HepG2 (cell line): Measurements from ENCODE around the gene SUN5. TPM values are rescaled to one million over a fixed set of nuclear protein-coding genes. Genes with fewer than 3 reads are reported as not detected.

Experiments used
- CTCF ChIP-seq: sonication (generic); formaldehyde crosslinking; IDR thresholded peaks from 2 replicates; pipeline ENCODE4 v1.5.0; 2020; ENCODE audit warnings: mild to moderate bottlenecking, missing genetic modification reagents, moderate library complexity
- GTF3A ChIP-seq: sonication (generic); formaldehyde crosslinking; conservative IDR thresholded peaks from 2 replicates; pipeline ENCODE4 v1.4.0; 2020; ENCODE audit warnings: mild to moderate bottlenecking, missing genetic modification reagents
- HIC2 ChIP-seq: sonication (generic); formaldehyde crosslinking; IDR thresholded peaks from 2 replicates; pipeline ENCODE4 v1.9.0; 2022; ENCODE audit warnings: low read depth, missing genetic modification reagents
- HMGA1 ChIP-seq: sonication (generic); formaldehyde crosslinking; conservative IDR thresholded peaks from 2 replicates; pipeline ENCODE4 v1.4.0; 2020; ENCODE audit warnings: missing genetic modification reagents
- MEIS2 ChIP-seq: sonication (generic); formaldehyde crosslinking; IDR thresholded peaks from 2 replicates; pipeline ENCODE4 v1.9.0; 2021; ENCODE audit warnings: mild to moderate bottlenecking, missing genetic modification reagents
- NAIF1 ChIP-seq: sonication (generic); formaldehyde crosslinking; IDR thresholded peaks from 2 replicates; pipeline ENCODE4 v1.5.0; 2020; ENCODE audit warnings: mild to moderate bottlenecking, missing genetic modification reagents, borderline replicate concordance
- RBM39 ChIP-seq: fragments of 200-400 bp; formaldehyde crosslinking; IDR thresholded peaks from one replicate; pipeline ENCODE4 v1.6.1; 2018; ENCODE audit warnings: antibody characterized with exemption, mild to moderate bottlenecking, low read depth, low read length; ENCODE audit not compliant: poor library complexity, severe bottlenecking
- STAG1 ChIP-seq: sonication (generic); formaldehyde crosslinking; IDR thresholded peaks from 2 replicates; pipeline ENCODE4 v1.4.0; 2020; ENCODE audit warnings: missing genetic modification reagents
- TARDBP ChIP-seq: sonication (generic); formaldehyde crosslinking; IDR thresholded peaks from 2 replicates; pipeline ENCODE4 v1.8.0; 2022; ENCODE audit warnings: mild to moderate bottlenecking, missing genetic modification reagents
- THYN1 ChIP-seq: sonication (generic); formaldehyde crosslinking; IDR thresholded peaks from 2 replicates; pipeline ENCODE4 v1.8.1; 2023; ENCODE audit warnings: low read depth, mild to moderate bottlenecking, moderate library complexity, missing genetic modification reagents, borderline replicate concordance
- TSC22D2 ChIP-seq: sonication (generic); formaldehyde crosslinking; IDR thresholded peaks from 2 replicates; pipeline ENCODE4 v1.5.1; 2020; ENCODE audit warnings: missing genetic modification reagents, mild to moderate bottlenecking, borderline replicate concordance
- USF2 ChIP-seq, 2 experiments: sonication (generic) in 1 of 2; formaldehyde crosslinking in 1 of 2; IDR thresholded peaks; 2 replicates each; pipeline versions ENCODE4 v1.5.1 to v1.6.1; 2011 to 2020; ENCODE audit warnings: borderline replicate concordance in 1 of 2, low read depth in 1 of 2, low read length in 1 of 2, mild to moderate bottlenecking in 1 of 2, missing genetic modification reagents in 1 of 2, moderate library complexity in 1 of 2
- ZFP36 ChIP-seq: fragments of 150-350 bp; IDR thresholded peaks from 2 replicates; pipeline ENCODE4 v1.6.1; 2018; ENCODE audit warnings: borderline replicate concordance, low read length, low read depth; ENCODE audit not compliant: partially characterized antibody
- ZNF143 ChIP-seq: sonication (generic); formaldehyde crosslinking; IDR thresholded peaks from 2 replicates; pipeline ENCODE4 v1.4.0; 2020; ENCODE audit warnings: missing genetic modification reagents
- ZNF17 ChIP-seq: sonication (generic); formaldehyde crosslinking; IDR thresholded peaks from 2 replicates; pipeline ENCODE4 v1.5.0; 2020; ENCODE audit warnings: mild to moderate bottlenecking, missing genetic modification reagents
- ZNF362 ChIP-seq: sonication (generic); formaldehyde crosslinking; IDR thresholded peaks from 2 replicates; pipeline ENCODE4 v1.4.0; 2020; ENCODE audit warnings: missing genetic modification reagents, mild to moderate bottlenecking, borderline replicate concordance
- ZNF501 ChIP-seq: sonication (generic); formaldehyde crosslinking; IDR thresholded peaks from 2 replicates; pipeline ENCODE4 v1.5.1; 2020; ENCODE audit warnings: mild to moderate bottlenecking, moderate library complexity, missing genetic modification reagents
- ZNF75D ChIP-seq: sonication (generic); formaldehyde crosslinking; IDR thresholded peaks from 2 replicates; pipeline ENCODE4 v1.8.1; 2023; ENCODE audit warnings: missing genetic modification reagents, mild to moderate bottlenecking, borderline replicate concordance
- ZSCAN20 ChIP-seq: sonication (generic); formaldehyde crosslinking; IDR thresholded peaks from 2 replicates; pipeline ENCODE4 v1.4.0; 2020; ENCODE audit warnings: missing genetic modification reagents, mild to moderate bottlenecking, borderline replicate concordance
- polyA plus RNA-seq, 8 experiments: library from polyadenylated mRNA; depleted of rRNA in 3 of 8; stranded (reverse) in 7 of 8; unstranded in 1 of 8; fragments of >200 nt; fragmentation: Illumina TruSeq in 4 of 8; extraction: Trizol in 4 of 8; gene quantifications; 2 replicates each; pipeline versions ENCODE4 v1.2.1 to v1.2.3, GENCODE V29; 2011 to 2016; ENCODE audit warnings: low read depth in 4 of 8, missing spikeins in 1 of 8, mixed read lengths in 1 of 8; ENCODE audit not compliant: insufficient read depth in 1 of 8
- total RNA-seq, 5 experiments: library from RNA; depleted of rRNA; stranded (reverse); fragments of >200 nt; fragmentation: Illumina TruSeq; extraction: Trizol; gene quantifications; 2 replicates each; pipeline ENCODE4 v1.2.3, GENCODE V29; 2016; ENCODE audit warnings: low read depth in 1 of 5

The SUN5 gene
- total and polyA plus RNA-seq, 2 of the 13 experiments (the other 11 are each of a cell fraction or from before 2014, with no cell fraction given) = not detected

- TF ChIP-seq ZNF362 (CRISPR knock-in tag) (no peak; the same call in none of the 2 replicates), ZFP36 (no peak), MEIS2 (CRISPR knock-in tag) (peak; percentile 69), ZNF17 (CRISPR knock-in tag) (no peak), ZSCAN20 (CRISPR knock-in tag) (no peak; the same call in 1 of the 2 replicates), HIC2 (CRISPR knock-in tag) (peak; percentile 83), HMGA1 (CRISPR knock-in tag) (no peak), NAIF1 (CRISPR knock-in tag) (no peak), TSC22D2 (CRISPR knock-in tag) (peak; percentile 67; the same call in 1 of the 2 replicates), STAG1 (CRISPR knock-in tag) (no peak; the same call in 1 of the 2 replicates), THYN1 (no peak), CTCF (CRISPR knock-in tag) (0 out of 2 replicates have a peak, but pooled peaks have one; percentile 17), TARDBP (CRISPR knock-in tag) (peak; percentile 95), USF2 (IDR thresholded peaks at IDR 0.05; ENCODE audit: low read depth, low read length) (no peak), USF2 (CRISPR knock-in tag; IDR thresholded peaks at IDR 0.05; ENCODE audit: borderline replicate concordance) (no peak), GTF3A (CRISPR knock-in tag) (no peak; the same call in 1 of the 2 replicates), ZNF143 (CRISPR knock-in tag) (0 out of 2 replicates have a peak, but pooled peaks have one; percentile 10), RBM39 (no peak), ZNF501 (CRISPR knock-in tag) (no peak; the same call in none of the 2 replicates), ZNF75D (CRISPR knock-in tag) (0 out of 2 replicates have a peak, but pooled peaks have one; percentile 69)
These were observed 3.4 kb upstream of the SUN5 start, which contains the start of gene BPIFB2 (continued) for GRCh38 chr20:33007376-33008335.
